Inflammatory macrophage (primary cell): Measurements from ENCODE around the gene ERC2.
"Not testable (repeated sequence)": the region's sequence is repeated elsewhere in the genome, so short reads cannot be mapped to it uniquely, and the experiment has no call there.

Experiments used
- DNase-seq, 2 donors: peaks; one replicate each; pipeline ENCODE4 v3.0.0-alpha.2; 2020 to 2022
- total RNA-seq, 18 experiments: gene quantifications; one replicate each; lab custom pipeline; 2026; ENCODE audit warnings: mixed read lengths in 6 of 18, inconsistent platforms in 2 of 18; lab: John Stamatoyannopoulos, UW

ERC2 gene
- total RNA-seq, result 0 to 0.52 (median 0.06) reads per million in 18 experiments

DNA sequence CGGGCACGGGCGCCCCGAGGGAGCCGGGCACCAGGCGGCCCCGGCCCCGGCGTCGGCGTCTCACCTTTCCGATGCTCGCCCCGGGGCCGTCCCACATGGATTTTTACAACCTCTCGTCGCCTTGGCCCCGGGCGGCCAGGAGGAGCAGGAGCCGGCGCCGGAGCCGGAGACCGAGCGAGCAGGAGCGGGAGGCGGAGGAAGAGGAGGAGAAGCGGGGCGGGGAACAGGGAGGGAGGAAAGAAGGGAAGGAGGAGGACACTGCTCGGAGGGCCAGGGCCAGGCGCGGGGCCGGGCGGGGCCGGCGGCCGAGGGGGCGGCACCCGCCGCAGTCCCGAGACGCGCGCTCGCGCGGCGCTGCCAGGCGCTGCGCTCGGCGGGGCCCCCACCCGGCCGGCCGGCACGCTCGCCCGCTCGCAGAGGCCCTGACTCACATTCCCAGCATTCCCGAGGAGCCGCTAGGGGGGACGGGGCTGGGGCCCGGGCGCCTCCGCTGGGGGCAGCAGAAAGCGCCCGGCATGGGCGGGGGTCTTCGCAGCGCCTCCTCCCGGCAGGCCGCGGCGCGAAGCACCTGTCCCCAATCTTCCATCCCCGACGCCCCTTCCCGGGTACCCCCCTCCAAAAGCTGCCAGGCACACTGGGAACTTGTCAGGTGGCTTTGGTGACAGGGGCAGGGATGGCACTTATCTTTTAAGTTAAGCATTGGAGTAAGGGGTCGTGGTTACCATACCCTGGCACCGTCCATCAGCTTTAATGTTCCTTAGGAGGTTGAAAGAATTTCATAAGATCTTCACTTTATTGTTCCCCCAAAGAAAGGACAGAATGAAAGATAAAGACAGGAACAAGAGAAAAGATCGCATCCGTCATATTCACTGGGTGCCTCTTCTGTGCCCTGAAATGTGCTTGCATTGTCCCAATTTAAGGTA, at the start of gene ERC2:
TSS of gene ERC2 (minus strand) at position 284 of the 923 bp plus-strand sequence.
- DNase-seq, result no peak

DNA sequence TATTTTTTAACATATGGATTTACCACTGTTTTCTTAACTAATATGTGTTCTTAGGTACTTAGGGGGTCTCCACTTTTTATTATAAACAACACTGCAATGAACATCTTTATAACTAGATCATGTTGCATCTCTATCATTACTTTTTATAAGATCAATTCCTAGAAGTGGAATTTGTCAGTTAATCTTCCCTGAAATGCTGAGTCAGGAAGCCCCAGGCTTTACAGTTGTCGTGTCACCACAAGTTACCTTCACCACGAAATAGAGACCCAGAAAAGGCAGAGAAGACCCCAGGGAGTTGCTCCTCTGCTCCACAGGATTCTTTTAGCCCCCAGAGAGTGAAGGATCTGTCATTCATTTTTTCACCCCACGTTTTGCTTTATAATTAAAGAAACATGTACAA, 34.5 kb upstream of the ERC2 start:
- DNase-seq, result no peak

DNA sequence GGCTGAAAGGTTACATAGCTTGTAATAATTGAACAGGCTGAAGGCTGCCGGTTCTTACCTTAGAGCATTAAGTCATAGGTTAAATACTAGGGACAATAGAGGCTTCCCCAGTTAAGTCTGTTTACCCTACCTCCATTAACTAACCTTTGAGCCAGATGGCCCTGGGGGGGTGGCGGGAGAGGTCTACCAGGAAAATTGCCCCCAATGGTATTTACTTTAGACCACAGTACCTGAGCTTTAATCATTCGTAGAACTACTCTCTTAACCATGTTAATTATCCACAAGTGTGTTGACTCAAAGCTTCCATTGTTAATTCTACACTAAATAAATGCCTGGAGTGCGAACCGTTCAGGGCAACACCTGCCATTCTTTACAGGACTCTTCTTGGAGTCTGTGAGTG, 28.1 kb upstream of the ERC2 start:
- DNase-seq, result not testable (repeated sequence)

DNA sequence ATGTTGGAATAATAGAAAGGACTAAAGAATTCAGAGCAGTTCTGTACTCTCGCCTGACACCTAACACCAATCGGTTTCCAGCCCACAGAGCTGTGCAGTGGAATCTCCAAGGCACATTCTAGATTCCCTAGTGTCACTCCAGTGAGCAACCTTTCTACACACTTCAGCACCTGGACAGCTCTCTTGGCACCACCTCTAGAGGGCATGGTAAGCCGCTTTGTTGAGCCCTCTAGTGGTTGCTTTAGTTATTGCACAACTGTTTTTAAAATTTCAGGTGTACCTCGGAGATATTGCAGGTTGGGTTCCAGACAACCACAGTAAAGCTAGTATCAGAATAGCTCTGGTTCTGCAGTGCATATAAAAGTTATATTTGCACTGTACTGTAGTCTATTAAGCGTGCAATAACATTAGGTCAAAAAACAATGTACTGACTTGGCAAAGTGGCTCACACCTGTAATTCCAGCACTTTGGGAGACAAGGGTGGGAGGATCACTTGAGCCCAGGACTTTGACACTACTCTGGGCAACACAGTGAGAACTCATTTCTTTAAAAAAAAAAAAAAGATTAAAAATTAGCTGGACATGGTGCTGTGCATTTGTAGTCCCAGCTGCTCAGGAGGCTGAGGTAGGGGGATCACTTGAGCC, 26.5 kb upstream of the ERC2 start:
- peak; percentile 77 to 81 for DNase-seq

DNA sequence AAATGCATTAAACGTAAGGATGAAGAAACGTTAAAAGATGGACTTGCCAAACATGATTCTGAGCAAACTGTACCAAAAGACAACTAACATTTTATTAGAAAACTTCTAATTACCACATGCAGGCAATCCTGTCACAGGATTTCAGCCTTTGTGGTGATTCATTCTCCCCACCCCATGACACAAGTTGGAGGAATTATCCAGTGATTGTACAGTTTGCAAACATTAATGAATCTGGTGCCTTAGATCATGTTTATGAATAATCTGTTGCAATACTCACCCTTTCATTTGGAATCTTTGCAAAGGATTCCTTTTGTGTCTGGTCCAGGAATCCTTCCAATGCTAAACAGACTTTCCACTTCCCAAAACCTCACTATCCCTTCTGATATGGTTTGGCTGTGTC, 23.3 kb upstream of the ERC2 start:
- DNase-seq, result no peak

DNA sequence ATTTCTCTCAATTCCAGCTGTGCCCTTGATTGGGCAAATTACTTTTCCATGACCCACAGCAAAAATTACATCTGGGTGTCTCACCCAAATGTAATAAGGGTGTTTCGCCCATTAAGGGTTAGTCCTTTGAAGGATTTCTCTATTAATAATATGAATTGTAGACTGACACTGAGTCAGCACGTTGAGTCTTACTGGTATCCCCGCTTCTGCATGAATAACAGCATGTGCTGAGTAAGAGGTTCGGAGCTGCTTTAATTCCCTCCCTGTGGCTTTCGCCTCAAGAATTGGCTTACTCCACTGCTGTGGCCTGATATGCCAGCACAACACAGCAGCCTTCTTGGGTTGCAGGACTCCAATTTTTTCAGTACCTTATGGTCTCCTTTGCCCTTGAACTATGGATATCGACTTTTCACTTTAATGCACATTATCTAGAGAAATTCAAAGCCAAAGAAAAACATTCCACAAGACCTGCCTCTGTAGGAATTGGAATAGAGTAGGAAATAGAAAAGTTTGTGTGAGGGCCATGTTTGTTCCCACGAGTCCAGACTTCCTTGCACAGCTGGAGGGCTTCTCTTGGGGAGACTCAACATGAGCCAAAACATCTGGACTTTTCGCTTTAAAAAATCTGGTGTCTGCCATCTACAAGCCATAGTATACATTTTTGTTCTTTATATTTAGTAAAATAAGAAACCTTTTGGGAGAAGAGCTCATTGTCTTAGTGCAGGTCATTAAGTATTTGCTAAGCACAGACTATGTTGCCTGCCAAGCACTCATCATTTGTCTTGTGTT, 20.7 kb upstream of the ERC2 start:
- no peak for DNase-seq

- no peak for DNase-seq
Observed at GRCh38 chr3:56484525-56485032, 16.3 kb upstream of the ERC2 start.

DNA sequence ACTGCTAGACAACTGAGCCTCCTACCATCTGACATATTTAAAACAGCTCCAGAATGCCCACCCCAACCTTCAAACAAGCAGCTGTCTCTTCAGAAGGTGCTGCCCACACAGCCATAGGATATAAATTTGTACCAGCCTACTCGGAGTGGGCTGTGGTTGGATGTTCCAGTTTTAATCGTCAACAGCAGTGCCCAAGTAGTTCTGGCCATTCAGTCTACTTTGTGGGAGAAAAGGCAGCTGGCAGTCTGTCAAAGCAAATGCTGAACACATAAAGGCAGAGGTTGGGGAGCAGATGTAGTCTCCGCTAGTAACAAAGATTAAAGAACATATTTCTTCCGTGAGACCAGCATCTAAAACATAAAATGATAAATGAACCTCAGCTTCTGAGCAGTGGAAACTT, 15.9 kb upstream of the ERC2 start:
- no peak for DNase-seq

- DNase-seq, result no peak
Observed at GRCh38 chr3:56477646-56478045, 9.4 kb upstream of the ERC2 start.

GRCh38 chr3:56476771-56477170, 8.5 kb upstream of the ERC2 start:
- no peak for DNase-seq

DNA sequence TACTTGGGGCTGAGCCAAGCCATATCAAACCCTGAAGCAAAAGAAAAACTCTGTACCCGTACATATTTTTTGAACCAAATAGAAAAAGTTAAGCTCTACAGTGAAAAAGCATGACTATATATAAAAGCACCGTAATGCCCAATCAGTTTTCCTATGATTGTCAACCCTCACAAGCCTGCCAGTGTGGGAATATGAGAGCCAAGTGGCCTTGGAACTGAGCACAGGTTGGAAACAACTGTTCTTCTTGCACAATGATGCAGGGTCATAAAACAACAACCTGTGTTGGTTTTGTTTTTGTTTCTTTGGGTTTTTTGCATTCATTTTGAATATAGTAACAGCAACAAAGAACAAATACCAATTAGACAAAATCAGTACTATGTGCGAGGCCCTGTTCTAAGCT, 3.5 kb upstream of the ERC2 start:
- DNase-seq, result no peak

DNA sequence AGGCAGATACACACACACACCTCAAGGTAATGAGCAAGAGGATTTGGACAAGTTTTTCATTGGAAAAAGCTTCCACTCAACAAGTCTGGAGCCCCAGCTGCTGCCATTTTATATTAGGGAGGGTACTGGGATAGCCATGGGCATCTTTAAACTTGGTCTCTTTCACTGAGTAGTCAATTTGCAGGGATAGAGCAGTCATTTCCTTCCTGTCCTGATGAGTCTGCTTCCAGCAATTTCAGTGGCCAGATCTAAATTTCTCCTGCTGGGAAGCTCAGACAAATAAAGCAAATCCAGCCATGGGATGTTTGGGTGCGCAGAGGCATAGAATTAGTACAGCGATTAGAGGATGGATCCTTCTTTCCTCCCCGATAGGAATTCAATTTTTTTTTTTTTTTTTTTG, 874 bp upstream of the ERC2 start:
- no peak for DNase-seq

DNA sequence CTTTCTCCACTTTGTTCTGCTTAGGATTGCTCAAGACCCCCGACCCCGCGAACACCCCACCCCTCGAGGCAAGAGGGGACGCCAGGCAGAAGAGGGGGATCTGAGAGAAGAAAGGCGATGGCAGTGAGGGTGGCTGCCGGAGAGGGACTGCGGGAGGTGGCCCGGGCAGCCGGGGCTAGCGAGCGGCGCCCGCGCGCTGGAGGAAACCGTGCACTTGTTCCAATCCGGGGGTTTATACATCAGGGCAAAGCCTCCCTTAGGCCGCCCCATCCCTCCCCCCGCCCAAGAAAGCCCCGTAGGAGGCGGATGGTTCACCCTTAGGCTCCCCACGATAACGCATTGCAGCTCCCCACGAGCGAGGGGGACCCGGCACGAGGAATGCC, 475 bp downstream of the ERC2 start:
- no peak for DNase-seq

GRCh38 chr3:56467108-56467507, 1.2 kb downstream of the ERC2 start:
- DNase-seq, result no peak

DNA sequence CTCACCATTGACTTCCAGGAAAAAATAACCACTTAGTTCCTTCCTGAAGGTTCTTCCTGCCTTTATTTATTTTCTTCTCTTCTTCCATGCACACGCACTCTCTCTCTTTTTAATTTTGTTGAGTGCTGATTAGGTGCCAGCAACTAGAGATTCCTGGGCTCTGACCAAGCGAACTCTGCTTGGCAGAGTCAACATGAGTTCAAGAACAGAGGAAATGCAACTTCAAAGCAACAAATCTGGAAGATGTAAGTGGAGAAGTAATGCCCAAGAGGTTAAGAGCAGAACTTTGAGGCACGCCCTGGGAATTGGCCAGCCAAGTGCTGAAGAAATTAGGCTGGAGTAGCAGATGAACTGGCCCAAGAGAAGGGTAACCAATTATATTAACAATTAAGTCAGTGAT, 8.5 kb downstream of the ERC2 start:
- no peak for DNase-seq

DNA sequence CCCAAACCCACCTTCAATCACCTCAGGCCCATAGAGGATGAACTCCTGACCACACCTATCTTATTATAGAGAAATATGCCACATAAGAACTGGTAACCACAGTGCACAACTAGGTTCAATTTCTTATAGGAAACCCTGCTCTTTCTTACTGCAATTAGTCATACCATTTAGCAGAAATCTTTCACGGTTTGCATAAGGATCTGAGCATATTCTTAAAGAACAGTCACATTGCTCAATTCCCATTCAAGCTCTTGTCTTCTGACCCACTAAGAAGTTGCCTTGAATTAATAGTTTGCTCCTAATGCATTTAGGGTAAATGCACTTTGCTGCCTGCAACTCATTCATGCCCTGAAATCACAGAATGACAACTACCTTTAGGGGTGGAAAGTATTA, 9.2 kb downstream of the ERC2 start:
- no peak for DNase-seq

- DNase-seq, result no peak
Observed at GRCh38 chr3:56458496-56459103, 9.7 kb downstream of the ERC2 start.

GRCh38 chr3:56456117-56456516, 12.2 kb downstream of the ERC2 start:
- DNase-seq, result no peak

DNA sequence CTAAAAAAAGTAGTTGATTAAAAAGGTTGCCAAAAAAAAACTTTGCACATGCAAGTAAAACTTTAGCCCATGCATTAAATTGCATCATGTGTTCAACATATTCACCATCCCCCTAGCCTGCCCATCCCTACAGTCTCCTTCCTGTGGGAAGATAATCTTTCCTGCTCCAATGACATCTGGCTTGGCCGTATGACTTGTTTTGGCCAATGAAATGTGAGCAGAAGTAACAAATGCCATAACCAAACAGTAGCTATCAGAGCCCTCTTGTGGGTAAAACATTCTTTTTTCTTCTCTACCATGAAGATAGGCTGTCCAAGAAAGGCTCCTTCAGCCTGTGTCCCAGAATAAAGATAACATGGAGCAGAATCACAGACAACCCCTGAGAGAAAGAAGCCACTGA, 15.3 kb downstream of the ERC2 start:
- no peak for DNase-seq

DNA sequence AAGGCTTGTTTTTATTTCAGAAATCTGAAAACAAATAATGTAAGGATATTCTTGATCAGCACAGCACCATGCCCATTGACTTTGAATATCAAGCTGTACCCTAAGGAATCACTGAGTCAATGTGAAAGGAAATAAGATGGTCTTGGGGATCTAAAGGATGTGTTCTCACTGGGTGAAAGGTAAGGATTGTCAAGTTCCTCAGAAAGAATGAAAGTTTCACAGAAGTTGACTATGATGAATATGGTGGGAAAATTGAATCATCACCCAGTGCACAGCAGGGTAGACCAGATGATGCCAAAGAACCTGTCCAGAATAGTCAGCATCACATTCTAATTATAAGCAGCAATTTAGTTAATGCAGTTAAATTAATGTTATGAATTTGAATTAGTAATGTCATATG, 16.2 kb downstream of the ERC2 start:
- DNase-seq, result no peak

DNA sequence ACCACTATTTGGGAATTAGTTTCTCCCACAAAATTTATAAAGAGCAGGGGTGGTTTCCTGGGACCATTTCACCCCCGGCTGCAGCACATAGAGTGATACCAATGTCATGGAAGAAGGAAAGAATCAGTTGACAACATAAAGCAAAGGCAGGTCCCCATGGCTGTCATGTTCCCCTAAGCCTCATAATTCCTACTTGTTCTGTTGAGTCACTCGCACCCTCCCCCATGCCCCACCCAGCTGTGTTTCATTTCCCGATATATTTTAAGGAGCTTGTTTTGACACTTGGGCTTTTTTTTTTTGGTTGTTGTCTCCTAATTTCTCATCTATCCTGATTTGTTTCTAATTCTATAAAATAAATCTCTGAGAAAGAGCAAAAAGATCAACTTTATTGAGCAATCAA, 24.9 kb downstream of the ERC2 start:
- no peak for DNase-seq

GRCh38 chr3:56428667-56429066, 39.6 kb downstream of the ERC2 start:
- no peak for DNase-seq

GRCh38 chr3:56424885-56425284, 43.4 kb downstream of the ERC2 start:
- DNase-seq, result no peak
